Midbrain (tissue), 1 donor: Measurements from ENCODE around the gene CYP20A1.
"Not testable (repeated sequence)": the region's sequence is repeated elsewhere in the genome, so short reads cannot be mapped to it uniquely, and the experiment has no call there.

Experiments used
- DNase-seq: peaks from one replicate; lab custom pipeline; 2025; lab: John Stamatoyannopoulos, UW

Gene CYP20A1

GRCh38 chr2:203280428-203281064 is 41.7 kb downstream of the CYP20A1 start:
- no peak for DNase-seq

- no peak for DNase-seq
These were observed 43.3 kb downstream of the CYP20A1 start for GRCh38 chr2:203282101-203282500.

GRCh38 chr2:203286532-203286931 is 47.7 kb downstream of the CYP20A1 start:
- no peak for DNase-seq

GRCh38 chr2:203301667-203302066 is 62.8 kb downstream of the CYP20A1 start:
- DNase-seq, result no peak

GRCh38 chr2:203302586-203302985 is 63.8 kb downstream of the CYP20A1 start:
- DNase-seq, result not testable (repeated sequence)

GRCh38 chr2:203310688-203311436 is 72.0 kb downstream of the CYP20A1 start:
- no peak for DNase-seq

- DNase-seq, result no peak
These were observed 87.5 kb downstream of the CYP20A1 start for GRCh38 chr2:203326356-203326755.

GRCh38 chr2:203327582-203327900 is 88.7 kb downstream of the CYP20A1 start:
- DNase-seq, result peak; percentile 37

- peak; percentile 87 for DNase-seq
These were observed 89.3 kb downstream of the CYP20A1 start, which contains the start of gene ABI2 for GRCh38 chr2:203327901-203328759. TSS of gene ABI2 (plus strand) at chr2:203328394. CDS start at chr2:203328515, 121 bp downstream.

- DNase-seq, result peak; percentile 36
These were observed 90.1 kb downstream of the CYP20A1 start for GRCh38 chr2:203328760-203329540.

- DNase-seq, result no peak
These were observed 91.6 kb downstream of the CYP20A1 start for GRCh38 chr2:203330434-203330833.

- no peak for DNase-seq
These were observed 99.5 kb downstream of the CYP20A1 start for GRCh38 chr2:203338322-203338721.

- no peak for DNase-seq
These were observed 102.1 kb downstream of the CYP20A1 start for GRCh38 chr2:203340791-203341487.

GRCh38 chr2:203341741-203342310 is 103.0 kb downstream of the CYP20A1 start:
- no peak for DNase-seq

- not testable (repeated sequence) for DNase-seq
These were observed 103.6 kb downstream of the CYP20A1 start for GRCh38 chr2:203342374-203342773.

GRCh38 chr2:203344667-203345066 is 105.8 kb downstream of the CYP20A1 start:
- DNase-seq, result no peak

- no peak for DNase-seq
These were observed 107.8 kb downstream of the CYP20A1 start for GRCh38 chr2:203346612-203347011.

- DNase-seq, result no peak
These were observed 108.6 kb downstream of the CYP20A1 start for GRCh38 chr2:203347375-203347774.

GRCh38 chr2:203352604-203353255 is 113.9 kb downstream of the CYP20A1 start:
- no peak for DNase-seq

GRCh38 chr2:203354966-203355365 is 116.1 kb downstream of the CYP20A1 start:
- DNase-seq, result no peak
